NCI-H748 treated with DMSO at 0.1 percent for 48 hours (cell line): ENCODE data around the gene LBX1.

ENCODE experiments used
- DNase-seq: peaks from one replicate; lab custom pipeline; 2025; lab: John Stamatoyannopoulos, UW

LBX1 gene

GRCh38 chr10:101225846-101226421 lies 3.3 kb downstream of the LBX1 start:
- DNase-seq = no peak

DNA sequence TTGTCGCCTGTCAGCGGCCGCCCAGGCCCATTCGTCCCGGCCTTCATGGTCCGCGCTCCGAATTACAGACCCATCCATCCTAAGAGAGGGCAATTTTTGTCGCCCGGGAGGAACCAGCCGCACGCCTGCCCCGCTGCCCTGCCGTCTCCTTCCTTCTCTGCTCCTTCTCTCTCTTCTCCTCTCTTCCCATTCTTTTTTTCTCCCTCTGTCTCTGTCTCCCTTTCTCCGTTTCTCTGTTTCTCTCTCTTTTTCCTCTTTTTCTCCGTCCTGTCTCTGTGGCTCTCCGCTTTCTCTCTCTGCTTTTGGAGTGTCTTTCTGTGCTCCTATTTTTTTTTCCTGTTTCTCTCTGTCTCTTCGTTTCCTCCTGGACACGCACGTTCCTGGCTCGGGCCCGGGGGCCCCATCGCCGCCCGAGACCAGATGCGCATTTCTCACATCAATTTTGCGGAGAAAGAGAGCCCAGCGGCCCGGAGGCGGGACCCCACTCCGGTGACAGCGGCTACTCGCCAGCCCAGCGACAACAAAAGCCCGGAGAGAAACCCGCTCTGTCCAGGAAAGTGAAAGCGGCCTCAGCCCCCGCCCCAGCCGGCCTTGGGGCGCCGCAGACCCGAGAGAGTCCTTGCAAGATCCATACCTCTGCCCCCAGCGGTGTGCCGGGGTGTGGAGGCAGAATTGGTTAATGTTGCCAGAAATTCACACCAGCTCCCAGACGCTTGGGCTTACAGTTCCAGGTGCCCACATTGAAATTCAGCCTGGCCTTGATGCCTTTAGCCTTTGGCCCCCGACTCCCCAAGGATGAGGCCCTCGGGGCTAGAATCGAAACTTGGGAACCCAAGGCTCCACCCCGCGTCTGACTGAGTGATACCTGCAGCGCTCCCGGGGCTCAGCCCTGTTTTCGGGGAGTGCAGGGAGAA lies 4.1 kb downstream of the LBX1 start:
- DNase-seq = no peak

DNA sequence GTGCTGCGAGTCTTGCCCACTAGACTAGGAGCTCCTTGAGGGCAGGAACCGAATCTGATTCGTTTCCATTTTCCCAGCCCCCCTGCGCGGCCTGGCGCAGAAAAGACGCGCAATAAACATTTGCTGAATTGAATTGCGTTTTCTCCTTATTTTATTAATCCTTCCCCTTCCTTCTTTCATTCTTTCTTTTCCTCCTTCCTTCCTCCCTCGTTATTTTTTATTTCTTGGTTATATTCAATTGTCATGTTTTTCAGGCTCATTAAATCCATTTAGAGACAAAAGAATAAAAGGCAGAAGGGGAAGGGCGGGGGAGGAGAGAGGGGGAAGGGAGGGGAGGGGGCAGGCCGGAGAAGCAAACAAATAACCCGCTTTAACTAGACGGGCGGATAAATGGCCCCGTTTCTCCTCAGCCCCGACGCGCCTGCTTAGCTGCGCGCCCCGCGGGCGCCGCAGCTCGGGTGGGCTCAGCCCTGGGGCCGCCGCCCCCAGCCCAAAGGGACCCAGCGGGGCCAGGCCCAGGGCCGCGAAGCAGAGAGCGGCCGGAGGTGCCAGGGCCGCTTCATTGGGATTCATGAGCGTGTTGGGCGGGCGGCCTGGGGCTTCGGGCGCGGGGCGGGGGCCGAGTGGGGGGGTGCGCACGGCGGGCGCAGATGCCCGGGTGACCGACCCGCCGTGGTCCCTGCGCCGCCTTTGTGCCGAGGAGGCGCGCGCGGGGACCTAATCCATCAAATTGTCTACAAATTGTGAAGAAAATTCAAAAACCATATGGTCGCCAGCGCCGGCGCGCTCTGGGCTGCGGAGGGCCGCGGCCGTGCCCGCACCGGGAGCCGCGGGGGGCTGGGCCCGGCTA lies 5.0 kb downstream of the LBX1 start:
- no peak for DNase-seq

DNA sequence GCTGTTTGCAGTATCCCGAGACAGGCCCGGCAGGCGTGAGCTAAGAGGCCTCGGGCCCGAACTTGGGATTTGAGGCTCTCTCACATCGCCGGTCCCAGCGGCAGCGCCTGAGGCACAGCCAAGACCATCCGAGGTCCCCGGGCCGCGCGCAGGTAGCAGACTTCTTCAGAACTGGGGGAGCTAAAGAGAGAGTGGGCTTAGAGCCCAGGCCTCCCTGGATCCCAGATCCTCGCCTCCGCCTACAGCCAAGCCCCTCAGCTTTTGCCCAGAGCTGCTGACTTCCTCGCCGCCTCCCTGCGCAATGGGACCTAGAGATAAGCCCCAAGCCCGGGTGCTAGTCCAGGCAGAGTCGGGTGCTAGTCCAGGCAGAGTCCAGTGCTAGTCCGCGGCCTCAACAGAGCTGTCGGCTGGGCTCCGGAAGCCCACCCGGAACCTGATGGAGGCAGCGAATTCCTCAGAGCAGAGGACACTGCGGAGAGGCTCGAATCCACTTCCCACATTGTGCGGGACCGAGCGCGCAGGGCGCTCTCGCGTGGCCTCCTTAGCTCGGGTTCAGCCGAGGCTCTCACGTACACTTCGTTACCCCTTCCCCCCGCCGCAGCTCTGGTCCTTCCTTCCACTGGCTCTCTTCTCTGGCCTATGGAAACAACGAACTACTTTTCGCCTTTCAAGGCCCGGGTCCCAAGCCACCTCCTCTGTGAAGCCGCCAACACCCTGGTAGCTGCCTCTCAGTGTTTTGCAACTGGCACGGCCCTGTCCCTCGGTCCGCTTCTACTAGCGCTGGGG lies 5.8 kb downstream of the LBX1 start:
- DNase-seq = no peak

GRCh38 chr10:101222683-101223273 lies 6.5 kb downstream of the LBX1 start:
- DNase-seq = no peak

DNA sequence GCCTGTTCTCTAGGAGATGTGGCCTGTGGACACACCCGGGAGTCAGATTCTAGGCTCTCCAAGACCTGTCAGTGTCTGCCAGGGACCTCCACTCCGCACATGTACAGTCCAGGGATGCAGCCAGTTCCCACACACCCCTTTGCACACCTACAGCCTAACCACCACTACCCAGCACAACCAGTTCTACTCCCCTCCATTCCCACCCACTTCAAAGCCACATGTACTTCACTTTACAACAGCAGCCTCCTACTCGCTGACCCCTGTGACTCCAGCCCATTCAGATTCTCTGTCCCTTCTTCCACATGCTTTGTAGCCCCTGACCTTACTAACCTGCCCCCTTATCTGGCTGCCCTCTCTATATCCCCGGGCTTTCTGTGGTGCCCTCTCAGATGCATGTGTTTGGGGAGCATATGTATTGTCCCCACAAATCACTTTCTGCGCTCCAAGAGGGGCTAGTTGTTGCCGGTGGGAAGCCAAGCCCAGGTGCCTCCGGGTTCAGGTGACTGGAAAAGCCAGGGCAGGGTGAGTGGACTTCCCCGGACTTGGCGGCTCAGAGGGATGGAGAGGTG lies 7.2 kb downstream of the LBX1 start:
- no peak for DNase-seq

- DNase-seq = no peak
These were observed 7.7 kb downstream of the LBX1 start for GRCh38 chr10:101221549-101221948.

GRCh38 chr10:101219946-101220451 lies 9.3 kb downstream of the LBX1 start:
- no peak for DNase-seq

DNA sequence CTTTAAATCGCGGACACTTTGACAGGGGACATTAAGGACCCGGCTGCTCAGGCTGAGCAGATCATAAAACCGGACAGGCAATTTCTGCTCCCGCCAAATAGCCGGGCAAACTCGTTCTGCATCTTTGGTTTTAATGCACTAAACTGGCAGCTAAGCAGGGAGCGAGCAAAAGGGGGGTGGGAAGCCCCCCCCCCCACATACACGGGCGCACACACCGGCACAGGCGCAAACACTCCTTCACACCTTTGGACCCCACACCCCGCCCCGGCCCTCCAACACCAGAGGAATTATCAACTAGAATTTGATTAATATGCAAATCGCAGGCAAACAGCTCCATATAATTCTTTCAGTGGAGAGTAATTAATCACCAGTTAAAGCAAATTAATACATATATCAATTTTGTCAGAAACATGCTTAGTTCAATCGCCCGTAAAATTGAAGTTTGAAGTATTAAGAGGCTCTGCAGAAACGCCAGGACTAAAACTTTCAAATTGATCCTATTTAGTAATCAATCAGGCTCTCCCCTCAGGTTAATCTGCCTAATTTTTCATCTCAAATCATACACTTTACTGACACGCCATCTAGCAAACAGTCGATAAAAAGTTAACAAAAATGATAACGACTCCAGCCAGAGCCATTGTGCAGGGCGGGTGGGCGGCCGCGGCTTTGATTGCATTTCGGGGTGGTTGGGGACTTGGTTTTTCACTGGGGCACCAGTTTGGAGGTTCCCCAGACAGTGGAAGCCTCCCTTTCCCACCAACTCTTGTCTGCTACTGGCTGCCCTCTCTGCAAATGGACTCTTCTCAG lies 9.9 kb downstream of the LBX1 start:
- no peak for DNase-seq

DNA sequence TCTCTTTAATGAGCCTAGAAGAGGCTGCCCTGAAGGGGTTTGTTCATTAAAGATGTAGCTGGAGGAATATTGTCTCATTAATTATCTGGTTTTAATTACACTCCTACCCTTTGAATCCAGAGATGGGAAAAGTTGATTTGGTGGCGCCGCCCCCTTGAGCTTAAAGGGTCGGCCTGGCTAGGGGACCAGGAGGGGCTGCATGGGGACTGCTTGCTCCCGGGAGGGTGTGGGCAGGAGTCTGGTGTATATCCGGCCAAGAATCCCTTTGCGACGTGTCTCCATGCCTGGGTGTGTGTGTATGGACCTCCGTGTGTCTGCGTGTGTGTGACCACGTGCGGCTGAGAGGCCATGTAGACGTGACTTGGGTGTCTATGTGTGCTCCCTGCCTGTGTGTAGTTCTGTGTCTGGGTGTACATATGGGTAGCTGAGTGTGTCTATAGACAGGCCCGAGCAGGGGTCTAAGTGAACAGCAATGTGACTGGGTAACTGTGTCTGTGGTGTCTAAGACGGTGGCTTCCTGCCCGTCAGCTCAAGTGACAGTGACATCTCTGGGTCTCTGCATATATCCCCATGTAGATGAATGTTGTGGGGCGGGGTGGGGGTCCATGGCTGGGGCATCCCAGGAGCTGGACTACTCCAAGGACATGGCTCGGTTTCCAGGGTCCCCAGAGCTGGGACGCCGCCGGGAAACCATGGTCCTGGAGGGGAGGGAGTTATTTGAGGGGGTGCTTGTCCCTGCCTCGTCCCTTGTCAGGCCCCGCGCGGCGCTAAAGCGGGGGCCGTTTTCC lies 10.7 kb downstream of the LBX1 start:
- no peak for DNase-seq

DNA sequence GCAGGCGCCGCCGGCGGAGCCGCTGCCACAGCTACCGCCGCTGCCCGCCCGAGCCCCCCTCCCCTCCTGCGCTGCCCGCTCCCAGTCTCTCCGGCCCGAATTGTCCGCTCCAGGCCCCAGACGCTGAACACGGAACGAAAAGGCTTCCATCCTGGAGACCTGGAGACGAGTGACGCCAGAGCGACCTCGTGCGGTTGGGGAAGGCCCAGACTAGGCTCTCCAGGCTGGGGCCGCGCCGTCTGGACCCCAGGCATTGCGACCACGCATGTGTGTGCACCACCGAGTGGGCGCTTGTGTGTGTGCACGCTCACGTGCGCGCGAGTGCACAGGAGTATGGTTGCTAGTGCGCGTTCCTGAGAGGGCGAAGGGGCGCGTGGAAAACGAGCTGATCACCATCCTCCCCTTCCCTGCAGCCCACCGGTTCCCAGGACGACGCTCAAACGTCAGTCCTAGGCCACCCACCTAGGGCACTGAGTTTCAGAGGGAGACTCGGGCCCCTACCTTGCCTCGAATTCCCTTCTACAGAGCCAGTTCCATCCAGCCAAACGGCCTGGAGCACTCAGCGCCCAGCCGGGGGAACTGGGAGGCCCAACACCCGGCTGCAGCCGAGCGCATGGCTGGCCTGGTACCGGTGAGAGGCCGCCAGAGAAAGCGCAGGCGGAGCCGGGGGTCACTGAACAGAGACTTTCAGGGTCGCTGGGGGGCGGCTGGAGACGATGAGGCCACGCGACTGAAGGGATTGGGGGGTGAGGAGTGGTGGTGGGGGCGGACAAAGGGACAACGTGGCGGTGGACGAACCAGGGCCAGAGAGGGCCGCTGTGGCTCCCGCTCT lies 11.6 kb downstream of the LBX1 start:
- DNase-seq = peak; percentile 55

- DNase-seq = no peak
These were observed 12.2 kb downstream of the LBX1 start for GRCh38 chr10:101217044-101217425.

DNA sequence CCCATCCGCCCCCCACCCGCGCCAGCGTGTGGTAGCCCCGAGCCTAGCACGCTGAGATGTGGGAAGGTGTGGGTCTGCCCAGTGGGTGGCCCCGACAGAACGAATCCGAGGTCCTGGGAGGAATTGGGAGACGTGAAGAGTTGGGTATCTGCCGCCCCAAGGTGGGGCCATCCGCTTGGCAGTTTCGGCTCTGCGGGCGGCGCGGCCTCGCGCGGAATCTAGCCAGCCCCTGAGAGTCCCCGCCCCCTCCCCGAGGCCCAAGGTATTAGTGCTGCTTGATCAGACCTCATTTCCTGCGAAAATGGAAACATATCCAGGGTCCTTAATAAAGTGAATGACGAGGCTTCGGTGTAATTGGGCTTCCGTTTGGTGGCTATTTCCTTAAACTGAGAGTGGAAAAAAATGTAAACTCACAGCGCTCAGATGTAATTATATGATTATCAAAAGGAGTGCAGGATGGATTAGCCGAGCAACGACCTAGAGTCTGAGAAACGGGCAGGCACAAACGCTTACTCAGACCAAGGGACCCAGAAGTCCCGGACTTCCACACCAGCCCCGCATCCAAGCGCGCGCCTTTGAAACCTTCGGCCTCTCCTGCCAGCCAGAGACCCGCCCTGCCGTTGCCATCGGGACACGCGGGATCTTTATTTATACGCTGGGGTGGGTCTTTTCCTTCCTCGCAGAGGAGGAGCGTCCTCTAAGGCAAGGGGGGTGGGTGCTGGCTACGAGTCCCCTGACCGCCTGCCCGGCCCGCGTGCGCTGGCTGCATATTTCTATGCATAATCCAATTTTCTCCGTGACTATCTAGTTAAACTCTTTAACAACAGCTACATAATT lies 12.8 kb downstream of the LBX1 start:
- DNase-seq = no peak

DNA sequence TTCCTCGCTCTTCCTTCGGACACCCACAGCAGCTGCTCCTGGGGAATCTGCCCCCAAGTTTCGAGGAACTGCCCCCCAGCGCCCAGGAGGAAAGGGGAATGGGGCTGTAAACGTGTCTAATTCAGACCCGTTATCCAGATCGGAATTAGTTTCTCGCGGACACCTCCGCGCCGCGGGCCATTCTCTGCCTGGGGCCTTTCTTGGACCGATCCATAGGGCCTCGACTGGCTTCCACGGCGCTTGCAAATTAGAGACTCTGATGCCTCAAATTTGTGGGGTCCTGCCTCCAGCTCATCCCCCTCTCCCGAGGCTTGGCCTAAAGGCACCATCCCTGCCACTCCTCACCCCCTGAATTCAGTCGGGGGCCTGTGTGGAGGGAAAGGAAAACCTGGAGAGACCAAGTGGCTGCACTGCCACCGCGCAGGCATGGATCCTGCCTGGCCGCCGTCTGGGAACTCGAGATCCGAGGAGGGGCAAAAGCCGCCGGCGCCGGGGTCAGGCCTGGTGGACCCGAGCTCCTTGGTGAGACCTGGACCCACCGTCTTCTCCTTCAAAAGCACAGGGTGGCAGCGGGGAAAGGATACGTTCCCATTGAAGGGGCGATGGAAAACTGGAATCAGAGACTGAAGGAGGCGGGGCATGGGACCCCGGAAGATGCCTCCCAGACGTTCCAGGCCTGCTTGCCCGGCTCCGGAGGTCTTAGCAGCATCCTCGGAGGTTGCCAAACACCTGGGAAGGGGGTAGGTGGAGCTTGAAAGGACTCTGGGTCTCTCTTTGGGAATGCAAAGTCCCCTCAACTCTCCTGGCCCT lies 13.7 kb downstream of the LBX1 start:
- no peak for DNase-seq

- DNase-seq = peak; percentile 73
These were observed 14.5 kb downstream of the LBX1 start for GRCh38 chr10:101214446-101215396.
